ENCODE data around the gene CFAP161. TPM values are rescaled to one million over a fixed set of nuclear protein-coding genes. Genes with fewer than 3 reads are reported as not detected.

CFAP161 gene
- total RNA-seq, 2 experiments from 2014 or later = not detected

GRCh38 chr15:81171286-81171685, 37.2 kb downstream of the CFAP161 start:
- Mint-ChIP-seq H3K27ac (no peak overlapping the region), H3K36me3 (no peaks in the 10 kb centered on the region), H3K4me1 (peaks cover 5% of the 10 kb centered on the region), H3K27me3 (peaks cover 17% of the 10 kb centered on the region), H3K4me3 (no peak overlapping the region), H3K9me3 (no peaks in the 10 kb centered on the region)
- ATAC-seq (ENCODE audit: low read depth) (no peak), DNase-seq (no peak)
- POLR2A ChIA-PET = no interaction called here

DNA sequence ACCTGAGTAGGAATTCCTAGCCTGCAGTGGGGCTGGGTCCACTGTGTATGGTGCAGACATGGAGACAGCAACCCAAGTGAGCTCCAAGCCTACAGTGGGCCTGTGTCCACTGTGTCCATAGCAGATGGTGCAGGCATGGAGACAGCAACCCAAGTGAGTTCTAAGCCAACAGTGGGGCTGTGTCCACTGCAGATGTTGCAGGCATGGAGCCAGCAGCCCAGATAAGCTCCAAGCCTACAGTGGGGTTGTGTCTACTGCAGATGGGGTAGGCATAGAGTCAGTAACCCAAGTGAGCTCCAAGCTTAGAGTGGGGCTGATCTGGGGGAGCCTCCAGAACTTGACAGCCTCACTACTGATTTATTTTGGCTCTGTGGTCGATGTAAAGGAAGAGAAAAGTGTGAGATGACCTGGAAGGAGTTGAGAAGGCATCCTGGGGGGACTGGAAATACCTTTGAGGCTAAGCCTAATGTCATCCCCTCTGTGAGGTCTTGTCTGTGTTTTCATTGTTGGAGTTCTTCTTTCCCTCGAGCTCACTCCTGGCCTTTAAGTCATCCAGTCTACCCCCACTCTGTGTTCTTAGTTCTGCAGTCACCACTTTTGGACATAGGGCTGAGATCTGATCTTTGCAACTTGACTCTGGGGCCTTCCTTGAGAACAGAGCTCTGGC, 40.2 kb downstream of the CFAP161 start:
- Mint-ChIP-seq H3K27me3 (peaks cover 12% of the 10 kb centered on the region), H3K4me1 (no peaks in the 10 kb centered on the region), H3K36me3 (no peaks in the 10 kb centered on the region), H3K4me3 (no peak overlapping the region), H3K9me3 (no peaks in the 10 kb centered on the region), H3K27ac (no peak overlapping the region)
- DNase-seq = no peak
- no peak for ATAC-seq (ENCODE audit: low read depth)
- POLR2A ChIA-PET = no interaction called here

DNA sequence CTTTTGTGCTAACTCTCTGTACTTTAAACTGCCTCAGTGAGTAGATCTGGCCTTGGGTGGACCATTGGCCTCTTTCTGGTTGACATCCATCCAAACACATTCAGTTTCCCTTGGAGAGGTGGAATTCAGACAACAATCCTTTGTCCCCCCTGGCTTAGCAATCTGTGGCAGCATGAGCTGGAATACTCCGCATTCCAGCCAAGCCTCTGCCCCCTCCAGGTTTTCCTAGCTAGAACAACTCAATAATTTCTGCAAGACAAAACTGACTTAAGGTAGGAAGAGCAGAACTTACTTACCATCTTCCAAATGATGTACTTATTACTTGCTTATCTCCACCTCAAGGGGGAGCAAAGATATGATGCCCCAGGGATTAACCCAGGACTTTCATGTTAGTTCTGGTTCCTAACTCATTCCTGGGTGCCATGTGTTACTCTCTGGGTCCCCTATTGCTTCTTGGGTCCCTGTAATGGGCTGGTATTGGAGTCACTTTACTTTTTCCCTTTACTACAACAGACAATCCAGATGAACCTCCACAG, 40.8 kb downstream of the CFAP161 start:
- no peak for ATAC-seq (ENCODE audit: low read depth)
- Mint-ChIP-seq H3K4me3 (no peak overlapping the region), H3K4me1 (no peaks in the 10 kb centered on the region), H3K36me3 (no peaks in the 10 kb centered on the region), H3K27ac (no peak overlapping the region), H3K27me3 (peaks cover 15% of the 10 kb centered on the region), H3K9me3 (no peaks in the 10 kb centered on the region)
- POLR2A ChIA-PET = no interaction called here
- DNase-seq = no peak

- H3K9me3 Mint-ChIP-seq = no peaks in the 10 kb centered on the region
- no peak overlapping the region for H3K4me3 Mint-ChIP-seq
- H3K4me1 Mint-ChIP-seq = no peaks in the 10 kb centered on the region
- H3K27ac Mint-ChIP-seq = no peak overlapping the region
- POLR2A ChIA-PET = no interaction called here
- ATAC-seq (ENCODE audit: low read depth) (no peak), DNase-seq (no peak)
- H3K27me3 Mint-ChIP-seq = peaks cover 16% of the 10 kb centered on the region
- no peaks in the 10 kb centered on the region for H3K36me3 Mint-ChIP-seq
These were observed 41.4 kb downstream of the CFAP161 start for GRCh38 chr15:81175496-81175895.

DNA sequence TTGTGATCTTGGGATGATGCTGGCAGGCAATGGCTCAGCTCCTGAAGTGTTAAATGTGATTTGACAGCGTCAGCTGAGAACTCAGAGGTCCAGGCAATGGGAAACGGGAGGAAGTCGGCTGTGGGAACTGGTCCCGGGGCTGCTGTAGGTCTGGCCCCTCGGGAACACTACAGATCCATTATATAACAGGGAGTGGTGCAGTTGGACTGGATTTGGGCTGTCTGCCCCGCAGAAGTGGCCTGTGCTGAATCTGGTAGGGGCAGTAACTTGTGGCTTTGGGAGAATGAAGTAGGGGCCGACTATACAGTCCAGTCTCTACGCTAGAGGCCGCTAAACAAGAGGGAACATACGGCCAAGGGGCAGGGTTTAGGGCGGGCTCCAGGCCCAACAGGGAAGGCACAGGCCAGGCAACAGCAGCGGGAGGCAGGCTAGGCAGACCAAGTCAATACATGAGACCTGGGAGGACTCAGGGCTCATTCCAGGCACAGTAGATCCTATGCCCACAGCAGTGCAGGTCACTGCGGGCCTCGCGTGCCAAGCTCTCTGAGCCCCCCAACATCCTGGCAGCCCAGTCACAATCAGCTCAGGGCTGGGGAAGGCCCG, 42.3 kb downstream of the CFAP161 start:
- H3K27ac Mint-ChIP-seq = no peak overlapping the region
- no peaks in the 10 kb centered on the region for H3K9me3 Mint-ChIP-seq
- H3K27me3 Mint-ChIP-seq = peaks cover 19% of the 10 kb centered on the region
- no peaks in the 10 kb centered on the region for H3K4me1 Mint-ChIP-seq
- POLR2A ChIA-PET = no interaction called here
- H3K4me3 Mint-ChIP-seq = no peak overlapping the region
- DNase-seq (no peak), ATAC-seq (ENCODE audit: low read depth) (no peak)
- no peaks in the 10 kb centered on the region for H3K36me3 Mint-ChIP-seq

DNA sequence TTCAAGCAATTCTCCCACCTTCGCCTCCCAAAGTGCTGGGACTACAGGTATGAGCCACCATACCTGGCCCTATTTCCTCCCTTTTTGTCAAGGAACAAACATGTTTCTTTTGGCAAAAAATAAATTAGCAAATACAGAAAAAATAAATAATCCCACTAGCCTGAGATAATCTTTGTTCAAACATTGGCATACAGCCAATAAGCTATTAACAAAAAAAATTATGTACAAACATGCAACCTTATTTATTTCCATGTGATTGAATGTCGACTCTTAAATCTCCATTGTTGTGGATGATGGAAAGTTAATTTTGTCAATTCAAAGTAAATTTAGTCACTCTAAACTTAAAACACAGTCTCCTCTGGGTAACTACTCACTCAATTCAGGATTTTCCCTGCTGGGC, 44.3 kb downstream of the CFAP161 start:
- Mint-ChIP-seq H3K4me3 (no peak overlapping the region), H3K27me3 (peaks cover 26% of the 10 kb centered on the region), H3K36me3 (no peaks in the 10 kb centered on the region), H3K9me3 (no peaks in the 10 kb centered on the region), H3K4me1 (peaks cover 3% of the 10 kb centered on the region), H3K27ac (no peak overlapping the region)
- POLR2A ChIA-PET = no interaction called here
- DNase-seq (no peak), ATAC-seq (ENCODE audit: low read depth) (no peak)

DNA sequence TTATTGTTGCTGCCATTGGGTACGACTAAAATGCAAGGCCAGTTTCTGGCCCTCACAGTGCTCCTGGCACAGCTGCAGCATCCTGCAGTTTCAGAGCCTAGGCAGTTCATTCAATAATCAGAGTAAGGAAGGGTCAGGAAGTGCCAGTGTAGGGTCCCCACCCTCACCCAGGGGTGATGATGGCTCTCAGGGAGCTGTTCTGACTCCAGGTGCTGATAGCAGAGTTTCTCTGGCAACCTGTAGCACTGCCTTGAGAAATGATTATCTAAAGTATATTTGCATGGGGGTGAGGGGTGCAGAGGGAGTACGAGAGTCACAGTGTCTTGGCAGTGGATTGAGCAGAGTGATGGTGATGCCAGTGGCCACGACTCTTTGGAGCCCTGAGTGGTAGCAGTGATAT, 47.1 kb downstream of the CFAP161 start:
- ATAC-seq (ENCODE audit: low read depth) = no peak

DNA sequence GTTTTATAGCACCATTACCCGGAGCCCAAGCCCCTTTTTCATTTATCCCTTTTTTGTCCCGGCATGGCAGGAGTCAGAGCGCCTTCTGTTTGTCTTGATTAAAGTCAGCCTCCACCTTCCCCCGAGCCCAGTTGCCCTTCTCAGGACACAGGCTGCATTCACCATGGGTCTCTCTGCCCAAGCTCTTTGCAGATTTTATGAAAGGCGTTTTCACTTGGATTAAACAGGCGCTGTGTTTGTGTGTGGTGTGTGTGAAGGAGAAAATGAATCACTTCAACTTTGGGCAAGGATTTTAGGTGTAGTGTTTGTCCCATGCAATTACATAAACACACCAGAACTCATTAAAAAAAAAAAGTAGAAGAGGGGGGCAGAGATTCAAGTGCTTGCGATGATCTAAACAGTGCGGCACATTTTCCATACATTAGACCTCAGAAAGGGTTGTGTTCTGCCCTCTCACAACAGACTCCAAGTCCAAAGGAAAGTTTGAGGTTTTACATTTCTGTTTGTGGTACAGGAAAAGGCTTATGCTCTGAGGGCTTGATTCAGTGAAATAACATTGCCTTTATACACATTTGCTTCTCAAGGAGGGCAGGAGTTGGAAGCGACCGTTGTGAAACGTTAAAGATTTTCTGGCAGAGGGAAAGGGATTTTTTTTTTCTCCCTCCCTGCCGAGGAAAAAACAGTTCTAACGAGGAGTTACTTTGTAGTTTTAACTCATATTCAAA, 48.1 kb downstream of the CFAP161 start:
- H3K27ac Mint-ChIP-seq = no peak overlapping the region
- H3K9me3 Mint-ChIP-seq = no peaks in the 10 kb centered on the region
- H3K36me3 Mint-ChIP-seq = no peaks in the 10 kb centered on the region
- peaks cover 11% of the 10 kb centered on the region for H3K4me1 Mint-ChIP-seq
- ATAC-seq (ENCODE audit: low read depth) = no peak
- no peak for DNase-seq
- peaks cover 37% of the 10 kb centered on the region for H3K27me3 Mint-ChIP-seq
- POLR2A ChIA-PET = no interaction called here
- H3K4me3 Mint-ChIP-seq = no peak overlapping the region

More for the DNA sequence above, 47.1 kb downstream of the CFAP161 start:
- Mint-ChIP-seq H3K27ac (no peak overlapping the region), H3K4me3 (no peak overlapping the region), H3K27me3 (peaks cover 35% of the 10 kb centered on the region), H3K4me1 (peaks cover 11% of the 10 kb centered on the region), H3K9me3 (no peaks in the 10 kb centered on the region), H3K36me3 (no peaks in the 10 kb centered on the region)
- POLR2A ChIA-PET = no interaction called here
- DNase-seq = no peak

GRCh38 chr15:81182756-81183438, 48.8 kb downstream of the CFAP161 start:
- no peaks in the 10 kb centered on the region for H3K9me3 Mint-ChIP-seq
- H3K27ac Mint-ChIP-seq = no peak overlapping the region
- DNase-seq = no peak
- H3K4me1 Mint-ChIP-seq = peaks cover 11% of the 10 kb centered on the region
- POLR2A ChIA-PET = no interaction called here
- ATAC-seq (ENCODE audit: low read depth) = no peak
- H3K36me3 Mint-ChIP-seq = no peaks in the 10 kb centered on the region
- no peak overlapping the region for H3K4me3 Mint-ChIP-seq
- peaks cover 38% of the 10 kb centered on the region for H3K27me3 Mint-ChIP-seq

DNA sequence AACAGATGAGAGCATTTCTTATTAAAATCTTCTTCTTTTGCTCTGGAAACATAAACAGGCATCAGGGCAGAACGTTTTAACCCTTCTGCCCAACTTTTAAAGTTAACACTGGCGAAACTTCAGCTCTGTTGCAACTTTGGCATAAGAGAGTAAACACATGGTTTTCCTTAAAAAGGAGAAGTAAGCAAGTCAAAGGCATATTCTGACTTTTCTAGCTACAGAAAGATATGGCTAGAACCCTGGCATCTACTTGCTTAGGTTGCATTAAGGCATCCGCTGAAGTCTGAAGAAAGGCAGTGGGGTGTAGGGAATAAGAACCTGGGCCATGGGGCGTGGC, 49.3 kb downstream of the CFAP161 start:
- no peaks in the 10 kb centered on the region for H3K9me3 Mint-ChIP-seq
- POLR2A ChIA-PET = no interaction called here
- H3K36me3 Mint-ChIP-seq = no peaks in the 10 kb centered on the region
- H3K4me1 Mint-ChIP-seq = peaks cover 11% of the 10 kb centered on the region
- H3K27me3 Mint-ChIP-seq = peaks cover 43% of the 10 kb centered on the region
- ATAC-seq (ENCODE audit: low read depth) = no peak
- H3K27ac Mint-ChIP-seq = no peak overlapping the region
- no peak for DNase-seq
- no peak overlapping the region for H3K4me3 Mint-ChIP-seq

DNA sequence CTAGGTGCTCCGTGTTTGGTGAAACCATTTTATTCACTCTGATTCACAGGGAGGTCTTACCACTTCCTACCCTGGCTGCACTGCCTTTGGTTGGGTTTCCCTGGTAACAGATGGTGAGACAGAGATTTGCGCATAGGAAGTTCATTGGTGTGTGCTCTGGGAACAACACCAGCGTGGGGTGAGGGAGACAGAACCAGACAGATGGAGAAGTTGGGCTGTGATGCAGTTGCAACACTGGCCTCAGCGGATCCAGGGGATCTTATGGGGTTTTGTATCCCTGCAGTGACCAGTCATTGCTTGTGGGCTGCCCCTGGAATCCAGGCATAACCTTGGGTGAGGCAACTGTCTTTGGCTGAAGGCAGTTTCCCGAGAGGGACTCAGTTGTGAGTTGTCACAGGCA, 50.1 kb downstream of the CFAP161 start:
- H3K27ac Mint-ChIP-seq = no peak overlapping the region
- POLR2A ChIA-PET = no interaction called here
- peaks cover 43% of the 10 kb centered on the region for H3K27me3 Mint-ChIP-seq
- H3K4me1 Mint-ChIP-seq = peaks cover 11% of the 10 kb centered on the region
- H3K9me3 Mint-ChIP-seq = no peaks in the 10 kb centered on the region
- DNase-seq = no peak
- no peaks in the 10 kb centered on the region for H3K36me3 Mint-ChIP-seq
- H3K4me3 Mint-ChIP-seq = no peak overlapping the region
- ATAC-seq (ENCODE audit: low read depth) = peak; percentile 70

DNA sequence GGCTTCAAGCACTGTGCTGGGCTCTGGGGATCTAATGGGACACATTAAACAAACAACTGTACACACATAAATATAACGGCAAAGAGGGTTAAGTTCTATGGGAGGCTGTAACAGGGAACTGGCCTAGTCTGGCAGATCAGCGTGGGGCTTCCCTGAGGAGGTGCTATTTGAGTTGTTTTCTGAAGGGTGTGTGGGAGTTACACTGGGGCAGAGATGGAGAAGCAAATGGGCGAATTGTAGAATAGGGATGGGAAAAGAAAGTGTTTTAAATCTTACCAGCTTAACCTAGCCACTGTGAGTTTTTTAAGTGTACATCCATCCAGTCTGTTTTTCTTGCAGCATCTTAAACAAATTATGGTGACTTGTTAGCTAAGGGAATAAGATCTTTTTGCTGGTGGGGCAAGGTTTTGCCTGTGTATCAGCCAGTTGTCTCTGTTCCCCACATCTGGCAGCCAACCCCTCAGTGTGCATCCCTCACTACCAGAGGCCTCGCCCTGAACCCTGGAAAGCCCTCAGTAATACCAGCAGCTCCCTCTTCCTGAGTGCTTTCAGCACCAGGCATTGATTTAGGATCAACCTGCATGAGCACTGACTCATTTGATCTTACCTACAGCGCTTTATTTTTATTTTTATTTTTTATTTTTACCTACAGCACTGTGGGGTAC, 51.7 kb downstream of the CFAP161 start:
- Mint-ChIP-seq H3K36me3 (no peaks in the 10 kb centered on the region), H3K4me3 (no peak overlapping the region), H3K27ac (no peak overlapping the region), H3K4me1 (peaks cover 11% of the 10 kb centered on the region), H3K27me3 (peaks cover 38% of the 10 kb centered on the region), H3K9me3 (no peaks in the 10 kb centered on the region)
- POLR2A ChIA-PET = no interaction called here
- DNase-seq (no peak), ATAC-seq (ENCODE audit: low read depth) (no peak)

DNA sequence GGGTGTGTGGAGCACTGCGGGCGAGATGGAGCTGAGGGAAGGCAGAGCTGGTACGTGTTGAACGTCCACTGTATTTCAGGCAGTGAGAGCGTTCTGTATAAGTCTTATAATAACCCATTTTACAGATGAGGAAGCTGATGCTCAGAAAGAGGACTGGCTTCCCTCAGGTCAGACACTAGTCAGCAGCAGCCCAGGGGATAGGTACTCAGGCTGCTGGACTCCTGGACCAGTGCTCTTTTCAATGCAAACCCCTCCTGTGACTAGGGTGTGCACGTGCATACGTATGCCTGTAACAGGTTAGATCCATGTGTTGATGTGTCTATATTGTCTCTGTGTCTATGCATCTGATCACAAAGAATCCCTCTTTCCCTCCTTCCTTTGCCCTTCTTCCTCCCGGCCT, 54.3 kb downstream of the CFAP161 start:
- no peaks in the 10 kb centered on the region for H3K9me3 Mint-ChIP-seq
- H3K4me3 Mint-ChIP-seq = no peak overlapping the region
- no peaks in the 10 kb centered on the region for H3K36me3 Mint-ChIP-seq
- DNase-seq (no peak), ATAC-seq (ENCODE audit: low read depth) (no peak)
- H3K27me3 Mint-ChIP-seq = peaks cover 26% of the 10 kb centered on the region
- H3K27ac Mint-ChIP-seq = no peak overlapping the region
- peaks cover 9% of the 10 kb centered on the region for H3K4me1 Mint-ChIP-seq
- POLR2A ChIA-PET = no interaction called here

All from activated naive CD8-positive, alpha-beta T cell treated with anti-CD3 and anti-CD28 coated beads, Interleukin-2, amount 10 ng/mL, durations not matched to agents 7 days and 5 days (primary cell).